Activated CD4-positive, alpha-beta T cell treated with anti-CD3 and anti-CD28 coated beads, Interleukin-10, Interleukin-2, amounts not matched to agents 100 ng/mL and 50 ng/mL, durations not matched to agents 16 hours and 8 hours (primary cell): Measurements from ENCODE around the gene TUBG2.
"Not testable (repeated sequence)": the region's sequence is repeated elsewhere in the genome, so short reads cannot be mapped to it uniquely, and the experiment has no call there.

ENCODE experiments used
- DNase-seq: peaks from one replicate; pipeline ENCODE4 v3.0.0-alpha.2; 2020

The TUBG2 gene

DNA sequence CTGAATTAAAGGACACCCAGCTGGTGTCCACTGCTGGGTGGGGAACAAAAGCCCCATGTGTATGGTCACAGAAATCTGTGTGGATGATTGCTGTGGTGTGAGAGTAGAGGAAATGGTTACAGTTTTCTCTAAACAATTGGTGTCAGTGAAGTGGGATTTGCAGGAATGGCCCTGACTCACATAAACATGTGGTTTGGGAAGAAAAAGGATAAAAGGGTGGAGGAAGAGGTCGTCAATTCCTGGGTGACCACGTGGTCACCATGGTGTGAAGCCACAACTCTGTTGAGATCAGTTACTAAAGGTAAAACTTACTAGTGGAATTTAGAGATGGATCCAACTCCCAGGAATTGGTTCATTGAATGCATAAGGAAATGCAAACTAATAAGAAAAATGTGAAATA, 3.6 kb upstream of the TUBG2 start:
- DNase-seq, result no peak

DNA sequence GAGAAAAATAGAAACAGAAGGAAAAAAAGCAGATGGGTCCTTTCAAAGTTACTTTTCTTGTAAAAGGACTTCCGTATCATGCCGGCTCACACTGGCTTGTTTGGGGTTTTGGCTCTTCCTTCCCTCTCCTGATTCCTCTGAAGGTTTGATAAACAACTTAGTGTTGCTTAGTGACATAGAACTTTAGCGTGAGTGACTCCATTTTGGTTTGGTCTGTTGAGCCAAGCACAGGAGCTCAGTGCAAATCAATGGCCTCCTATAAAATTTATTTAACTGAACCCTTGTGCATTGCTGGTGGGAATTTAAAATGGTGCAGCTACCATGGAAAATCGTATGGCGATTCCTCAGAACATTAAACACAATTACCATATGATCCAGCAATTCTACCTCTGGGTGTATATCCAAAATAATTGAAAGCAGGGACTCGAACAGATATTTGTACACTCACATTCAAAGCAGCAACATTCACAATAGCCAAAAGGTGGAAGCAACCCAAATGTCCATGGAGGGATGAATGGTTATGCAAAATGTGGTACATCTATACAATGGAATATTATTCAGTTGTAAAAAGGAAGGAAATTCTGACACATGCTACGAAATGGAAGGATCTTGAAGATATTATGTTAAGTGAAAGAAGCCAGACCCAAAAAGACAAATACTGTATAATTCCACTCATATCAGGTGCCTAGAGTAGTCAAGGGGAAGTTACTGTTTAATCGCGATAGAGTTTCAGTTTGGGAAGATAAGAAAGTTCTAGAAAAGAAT, 1.1 kb upstream of the TUBG2 start:
- DNase-seq, result no peak

- not testable (repeated sequence) for DNase-seq
These were observed 819 bp downstream of the TUBG2 start for GRCh38 chr17:42659932-42660274.

DNA sequence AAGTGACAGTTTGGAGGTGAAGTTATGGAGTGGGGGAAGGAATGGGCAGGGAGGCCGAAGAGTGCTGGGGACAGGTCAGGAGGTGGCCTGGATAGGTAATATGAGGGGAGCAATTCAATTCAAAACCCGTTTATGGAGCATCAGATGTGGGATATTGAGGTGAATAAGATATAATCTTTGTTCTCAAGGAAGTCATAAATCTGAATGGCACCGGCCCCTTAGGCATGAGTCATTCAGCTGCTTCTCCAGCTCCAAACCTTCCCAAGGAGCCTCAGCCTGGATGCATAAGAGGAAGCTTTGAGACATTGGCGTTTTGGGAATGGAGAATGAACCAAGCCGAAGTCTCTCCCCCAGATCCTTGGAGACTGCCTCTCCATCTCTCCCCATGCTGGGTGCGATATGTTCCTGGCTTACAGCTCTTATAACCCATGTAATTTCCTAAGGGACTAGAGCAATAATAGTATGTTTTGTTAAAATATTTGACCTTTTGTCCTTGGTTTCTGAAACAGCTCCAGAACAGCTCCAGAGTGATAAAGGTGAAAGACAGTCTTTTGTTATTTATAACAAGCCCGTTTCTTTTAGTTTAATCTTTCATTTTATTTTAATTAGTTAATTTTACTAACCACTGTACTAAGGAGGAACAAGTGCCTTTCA, 1.7 kb downstream of the TUBG2 start:
- no peak for DNase-seq

DNA sequence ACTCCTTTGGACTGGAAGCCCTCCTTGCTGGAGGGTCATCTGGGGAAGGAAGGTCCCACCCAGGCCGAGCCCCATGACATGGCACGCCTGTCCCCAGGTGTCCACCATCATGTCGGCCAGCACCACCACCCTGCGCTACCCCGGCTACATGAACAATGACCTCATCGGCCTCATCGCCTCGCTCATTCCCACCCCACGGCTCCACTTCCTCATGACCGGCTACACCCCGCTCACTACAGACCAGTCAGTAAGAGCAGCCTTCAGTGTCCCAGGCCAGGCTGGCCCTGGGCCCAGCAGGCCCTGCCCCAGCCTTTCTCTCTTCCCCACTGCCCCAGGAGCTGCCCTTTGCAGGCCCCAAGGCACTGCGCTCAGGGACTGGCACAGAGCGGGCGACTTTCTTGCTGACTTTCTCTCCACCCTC, 6.5 kb downstream of the TUBG2 start:
- no peak for DNase-seq

DNA sequence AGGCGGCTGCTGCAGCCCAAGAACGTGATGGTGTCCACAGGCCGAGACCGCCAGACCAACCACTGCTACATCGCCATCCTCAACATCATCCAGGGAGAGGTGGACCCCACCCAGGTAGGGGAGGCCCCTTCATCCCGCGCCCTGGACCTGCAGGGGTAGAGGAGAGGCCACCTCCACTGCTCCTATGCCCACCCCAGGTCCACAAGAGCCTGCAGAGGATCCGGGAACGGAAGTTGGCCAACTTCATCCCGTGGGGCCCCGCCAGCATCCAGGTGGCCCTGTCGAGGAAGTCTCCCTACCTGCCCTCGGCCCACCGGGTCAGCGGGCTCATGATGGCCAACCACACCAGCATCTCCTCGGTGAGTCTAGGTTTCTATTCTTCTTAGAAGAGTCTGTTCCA, 7.0 kb downstream of the TUBG2 start:
- not testable (repeated sequence) for DNase-seq

GRCh38 chr17:42667088-42667951, 8.2 kb downstream of the TUBG2 start:
- DNase-seq, result no peak

DNA sequence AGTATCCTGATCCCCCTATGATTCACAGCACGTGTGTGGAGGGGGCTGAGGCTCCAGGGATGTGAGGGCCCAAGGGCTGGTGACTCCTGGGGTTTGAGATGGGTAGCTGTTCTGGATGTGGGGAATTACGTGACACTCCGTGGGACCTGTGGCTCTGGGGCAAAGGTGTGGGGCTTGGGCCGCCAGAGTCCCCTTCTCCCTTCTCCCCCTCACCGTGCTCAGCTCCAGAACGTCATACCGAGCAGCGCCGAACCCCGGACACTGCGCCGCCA, 10.6 kb downstream of the TUBG2 start:
- DNase-seq, result no peak

DNA sequence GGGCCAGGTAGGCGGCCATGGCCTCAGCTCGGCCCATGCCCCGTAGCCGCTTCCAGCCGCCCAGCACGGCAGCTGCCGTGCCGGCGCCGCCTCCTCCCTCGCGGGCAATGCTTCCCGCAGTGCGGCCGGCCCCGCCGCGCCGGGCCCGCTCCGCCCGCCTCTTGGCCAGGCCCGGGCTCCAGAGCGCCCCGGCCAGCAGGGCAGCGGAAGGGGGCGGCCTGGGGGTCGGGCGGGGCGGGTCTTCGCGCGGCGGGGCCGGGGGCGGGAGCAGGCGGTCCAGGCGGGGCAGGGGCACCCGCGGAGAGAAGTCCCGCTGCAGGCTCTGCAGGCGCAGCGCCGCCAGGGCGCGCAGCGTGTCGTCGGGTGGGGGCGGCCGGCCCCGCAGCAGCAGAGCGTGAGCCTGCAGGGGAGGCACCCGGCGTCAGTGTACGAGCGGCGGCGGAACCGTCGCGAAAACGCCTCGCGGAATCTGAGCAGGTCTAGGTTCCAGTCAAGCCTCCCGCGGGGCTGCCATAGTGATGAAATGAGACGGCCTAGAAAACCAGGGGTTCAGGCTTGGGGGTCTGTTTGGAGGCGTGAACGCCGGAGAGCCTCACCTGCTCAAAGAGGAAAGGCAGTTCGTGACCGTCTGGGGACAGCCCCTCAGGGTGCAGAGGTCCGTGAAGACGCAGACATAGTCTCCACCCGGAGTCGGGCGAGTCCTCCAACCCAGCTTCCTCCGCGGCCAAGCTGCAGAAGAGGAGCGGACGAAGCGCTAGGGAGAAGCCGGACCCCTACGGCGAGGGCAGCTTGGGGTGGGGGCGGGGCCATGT, 11.1 kb downstream of the TUBG2 start:
- DNase-seq, result peak; percentile 34

DNA sequence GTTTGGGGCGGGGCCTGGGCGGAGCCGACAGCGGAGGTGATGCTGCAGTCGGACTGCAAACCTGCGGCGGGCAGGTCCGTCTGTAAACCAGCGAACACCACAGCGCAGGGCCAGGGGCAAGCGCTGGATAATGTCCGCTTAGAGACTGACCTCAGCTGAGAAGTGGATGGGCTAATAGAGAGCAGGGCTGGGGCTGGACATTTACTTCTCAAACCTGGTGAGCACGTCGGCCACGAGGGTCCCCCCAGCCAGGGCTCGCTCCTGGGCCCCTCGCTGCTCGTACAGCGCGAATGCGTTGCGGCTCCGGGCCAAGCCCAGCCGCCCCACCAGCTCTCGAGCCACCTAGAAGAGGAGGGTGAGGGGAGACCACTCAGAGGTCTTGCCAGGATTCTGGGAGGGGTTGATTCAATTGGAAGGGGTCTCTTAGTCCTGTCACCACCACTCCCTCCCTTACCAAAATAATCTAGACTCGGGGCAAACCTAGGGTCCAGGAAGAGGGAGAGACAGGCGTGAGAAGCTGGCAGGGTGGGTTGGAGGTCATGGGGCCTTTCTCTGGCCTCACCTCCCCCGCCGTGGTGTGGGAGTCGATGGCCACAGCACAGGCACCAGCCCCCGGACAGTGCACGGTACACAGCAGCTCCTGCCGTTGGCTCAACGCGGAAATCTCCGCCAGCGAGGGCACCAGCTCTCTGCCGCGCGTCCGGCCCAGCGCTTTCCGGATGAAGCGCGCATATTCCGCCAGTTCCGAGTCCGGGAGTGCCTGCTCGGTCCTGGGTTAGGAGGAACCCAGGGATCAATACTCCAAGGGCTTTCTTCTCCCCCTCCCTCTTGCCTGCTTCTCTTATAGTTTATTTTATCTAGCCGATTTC, 11.9 kb downstream of the TUBG2 start:
- DNase-seq, result no peak

- no peak for DNase-seq
These were observed 13.0 kb downstream of the TUBG2 start for GRCh38 chr17:42672038-42672437.

DNA sequence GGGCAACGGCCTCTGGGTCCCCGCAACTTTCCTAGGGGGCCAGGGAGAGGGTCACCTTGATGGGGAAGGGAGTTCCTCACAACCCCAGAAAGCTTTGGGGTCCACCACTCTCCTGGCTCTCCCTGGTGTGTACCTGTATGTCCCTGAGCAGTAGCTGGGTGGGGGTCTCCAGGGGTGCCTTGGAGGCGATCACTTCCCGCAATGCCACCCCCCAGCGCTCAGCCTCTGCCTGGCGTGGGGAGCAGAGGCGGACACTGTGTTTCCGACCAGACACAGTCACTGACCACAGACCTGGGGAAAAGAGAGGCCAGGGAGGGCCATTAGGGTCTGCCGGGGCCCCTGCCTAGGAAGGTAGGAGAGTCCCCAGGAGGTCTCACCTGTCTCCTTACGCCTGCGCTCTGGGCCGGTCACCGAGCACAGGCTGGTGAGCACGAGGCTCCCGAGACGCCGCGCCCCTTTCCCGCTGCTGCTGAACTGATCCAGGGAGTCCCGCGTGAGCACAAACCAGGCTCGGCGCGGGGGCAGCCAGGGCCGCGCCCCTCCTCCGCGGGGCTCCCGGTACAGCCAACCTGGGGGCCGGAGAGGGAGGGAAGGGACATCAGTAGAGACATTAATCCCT, 14.3 kb downstream of the TUBG2 start:
- DNase-seq, result no peak

GRCh38 chr17:42673885-42674754, 15.0 kb downstream of the TUBG2 start:
- DNase-seq, result peak; percentile 43

DNA sequence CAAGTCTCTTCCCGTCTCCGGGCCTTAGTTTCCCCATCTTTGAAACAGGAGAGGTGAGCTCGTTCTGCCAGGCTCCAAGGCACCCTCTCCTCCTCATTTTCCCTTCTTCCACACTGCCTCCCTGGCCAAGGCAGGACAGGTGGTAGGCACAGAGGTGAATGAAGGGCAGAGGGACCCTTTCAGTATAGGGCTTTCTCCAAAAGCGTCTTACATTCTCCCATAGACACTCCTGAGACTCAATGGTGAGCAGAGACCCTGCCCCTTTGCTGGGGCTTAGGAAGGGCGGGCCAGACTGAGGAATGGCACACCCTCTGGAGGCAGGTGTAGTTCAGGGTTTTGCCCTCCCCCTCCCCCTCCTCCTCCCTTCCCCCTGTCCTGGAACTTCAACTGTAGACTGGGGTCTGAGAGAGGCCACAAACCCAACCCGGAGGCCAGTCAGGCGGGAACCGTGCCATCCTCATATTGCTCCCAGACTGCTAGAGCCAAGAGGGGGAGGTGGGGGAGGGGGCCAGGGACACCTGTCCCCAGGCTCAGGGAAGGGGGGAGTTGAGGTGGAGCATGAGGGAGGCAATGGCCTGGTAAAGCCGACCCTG, 15.8 kb downstream of the TUBG2 start:
- no peak for DNase-seq

GRCh38 chr17:42675348-42675964, 16.4 kb downstream of the TUBG2 start:
- no peak for DNase-seq

DNA sequence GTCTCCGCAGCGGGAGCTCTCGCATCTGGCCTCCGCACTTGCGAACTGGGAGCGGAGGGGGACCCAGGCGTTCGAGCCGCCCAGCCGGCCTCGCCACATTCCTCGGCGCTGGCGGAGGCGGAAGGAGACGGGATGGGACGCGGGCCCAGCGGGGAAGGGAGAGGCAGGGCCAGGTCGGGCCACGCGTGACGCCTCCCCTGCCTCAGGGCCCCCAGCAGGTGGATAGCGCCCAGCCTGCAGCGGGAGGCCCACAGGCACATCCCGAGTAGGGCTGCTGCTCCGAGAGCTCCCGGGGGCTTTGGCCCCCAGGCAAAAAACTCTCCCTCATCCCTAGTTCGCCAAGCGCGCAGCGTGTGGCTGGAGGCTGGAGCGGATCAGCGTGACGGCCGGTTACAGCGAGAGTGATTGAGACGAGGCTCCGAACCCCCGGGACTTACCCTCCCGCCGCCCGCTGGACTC, 16.9 kb downstream of the TUBG2 start:
- DNase-seq, result no peak

GRCh38 chr17:42676424-42677011, 17.4 kb downstream of the TUBG2 start, which contains the start of gene PLEKHH3:
PLEKHH3 (minus strand) TSS chr17:42676994; CDS start chr17:42676563, 431 bp downstream.
- no peak for DNase-seq

DNA sequence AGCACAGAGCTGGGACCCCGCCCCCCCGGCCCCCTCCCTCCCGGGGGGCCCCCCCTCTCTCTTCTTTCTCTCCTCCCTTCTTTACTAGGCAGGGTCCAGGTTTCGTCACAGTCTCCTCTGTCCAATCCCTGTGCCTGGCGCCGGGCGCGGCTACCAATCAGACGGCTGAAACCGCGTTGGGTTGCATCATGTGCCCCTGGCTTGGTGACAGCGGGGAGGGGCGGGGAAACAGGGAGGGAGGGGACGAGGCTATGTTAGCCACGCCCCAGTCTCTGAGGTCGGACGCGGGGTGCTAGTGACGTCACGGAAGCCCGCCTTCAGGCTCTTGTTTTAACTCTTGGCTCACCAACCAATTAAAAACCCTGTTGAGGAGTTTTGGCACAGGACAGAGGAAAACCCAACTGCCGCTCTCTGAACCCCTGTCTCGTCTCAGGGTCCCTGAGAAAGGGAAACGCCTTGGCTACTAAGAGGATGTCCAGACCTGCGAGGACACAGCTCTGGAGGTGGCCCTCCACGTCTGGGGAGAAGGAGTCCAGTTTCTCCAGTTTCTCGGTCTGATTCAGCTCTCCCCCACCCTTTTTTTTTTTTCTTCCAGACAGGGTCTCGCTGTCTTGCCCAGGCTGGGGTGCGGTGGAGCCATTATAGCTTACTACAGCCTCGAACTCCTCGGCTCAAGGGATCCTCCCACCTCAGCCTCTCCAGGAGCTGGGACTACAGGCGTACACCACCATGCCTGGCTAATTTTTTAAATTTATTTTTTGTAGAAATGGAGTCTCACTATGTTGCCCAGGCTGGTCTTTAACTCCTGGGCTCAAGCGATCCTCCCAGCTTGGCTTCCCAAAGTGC, 18.2 kb downstream of the TUBG2 start:
- DNase-seq, result peak; percentile 99
